Endodermal cell (in vitro differentiated cells): ENCODE data around the gene KCTD3. TPM values are rescaled to one million over a fixed set of nuclear protein-coding genes. Genes with fewer than 3 reads are reported as not detected.

ENCODE experiments used
- DNase-seq: peaks from one replicate; pipeline ENCODE4 v3.0.0-alpha.2; 2017
- H3K27ac ChIP-seq: 2 replicates; pipeline ENCODE4 v1.5.1; 2013; ENCODE audit warnings: mild to moderate bottlenecking, low read depth, low read length, moderate library complexity
- H3K27me3 ChIP-seq: 2 replicates; pipeline ENCODE4 v1.6.1; 2013; ENCODE audit warnings: mild to moderate bottlenecking, low read length, moderate library complexity; ENCODE audit not compliant: insufficient read depth, control insufficient read depth, poor library complexity, severe bottlenecking
- H3K36me3 ChIP-seq: 2 replicates; pipeline ENCODE4 v1.7.0; 2013; ENCODE audit warnings: mild to moderate bottlenecking, low read length, moderate library complexity; ENCODE audit not compliant: control insufficient read depth, insufficient read depth
- H3K4me1 ChIP-seq: one replicate; pipeline ENCODE4 v1.7.0; 2013; ENCODE audit warnings: low read length; ENCODE audit not compliant: control insufficient read depth, insufficient read depth
- H3K4me3 ChIP-seq: 2 replicates; pipeline ENCODE4 v1.5.1; 2013; ENCODE audit warnings: mild to moderate bottlenecking, low read length, moderate library complexity
- H3K9ac ChIP-seq: 2 replicates; pipeline ENCODE4 v1.6.1; 2013; ENCODE audit warnings: mild to moderate bottlenecking, low read length, moderate library complexity; ENCODE audit not compliant: poor library complexity, severe bottlenecking; ENCODE audit errors: extremely low read depth
- H3K9me3 ChIP-seq: 2 replicates; pipeline ENCODE4 v1.6.1; 2013; ENCODE audit warnings: mild to moderate bottlenecking, low read length, moderate library complexity; ENCODE audit not compliant: control insufficient read depth
- H3K27ac Mint-ChIP-seq: 2 replicates; pipeline ENCODE4 v1.8.0; 2020; ENCODE audit warnings: mixed read lengths
- H3K27me3 Mint-ChIP-seq: 2 replicates; pipeline ENCODE4 v1.8.0; 2021; ENCODE audit warnings: mild to moderate bottlenecking, mixed read lengths; ENCODE audit not compliant: insufficient read depth
- H3K36me3 Mint-ChIP-seq: 2 replicates; pipeline ENCODE4 v1.8.0; 2020; ENCODE audit warnings: low read depth, mixed read lengths
- H3K4me1 Mint-ChIP-seq: 2 replicates; pipeline ENCODE4 v1.8.0; 2020; ENCODE audit warnings: mixed read lengths
- H3K4me3 Mint-ChIP-seq: 2 replicates; pipeline ENCODE4 v1.8.0; 2020; ENCODE audit warnings: mild to moderate bottlenecking, moderate library complexity, mixed read lengths
- H3K9me3 Mint-ChIP-seq: 2 replicates; pipeline ENCODE4 v1.8.0; 2020; ENCODE audit warnings: mild to moderate bottlenecking, mixed read lengths
- WGBS, 2 experiments: methylation state at CpG; one replicate each; pipeline versions ENCODE4 v1.1.5 to v1.1.7; 2013; ENCODE audit warnings: missing lambda C conversion rate in 2 of 2, mixed read lengths in 1 of 2; ENCODE audit not compliant: insufficient coverage in 1 of 2, insufficient read length in 1 of 2; 5-methylcytosine and 5-hydroxymethylcytosine counted together
- total RNA-seq, 2 donors: library from RNA; stranded (reverse); fragmentation: NEBNext Ultra II Directional in 1 of 2; extraction: Animal tissue kit (Norgen Biotek cat#: 25700) in 1 of 2; gene quantifications; 2 replicates in 1 of 2; 3 replicates in 1 of 2; pipeline ENCODE4 v1.2.1, GENCODE V29; 2021
- TF ChIP-seq, protein P1 (sequence below): fragments of 200-600 bp; sonication (generic); conservative IDR thresholded peaks from 2 replicates; pipeline ENCODE4 v1.5.0; 2021; ENCODE audit warnings: antibody characterized with exemption, mild to moderate bottlenecking

Gene KCTD3
- total RNA-seq, 2 donors from 2014 or later, result 42.2 to 46.5 TPM

DNA sequence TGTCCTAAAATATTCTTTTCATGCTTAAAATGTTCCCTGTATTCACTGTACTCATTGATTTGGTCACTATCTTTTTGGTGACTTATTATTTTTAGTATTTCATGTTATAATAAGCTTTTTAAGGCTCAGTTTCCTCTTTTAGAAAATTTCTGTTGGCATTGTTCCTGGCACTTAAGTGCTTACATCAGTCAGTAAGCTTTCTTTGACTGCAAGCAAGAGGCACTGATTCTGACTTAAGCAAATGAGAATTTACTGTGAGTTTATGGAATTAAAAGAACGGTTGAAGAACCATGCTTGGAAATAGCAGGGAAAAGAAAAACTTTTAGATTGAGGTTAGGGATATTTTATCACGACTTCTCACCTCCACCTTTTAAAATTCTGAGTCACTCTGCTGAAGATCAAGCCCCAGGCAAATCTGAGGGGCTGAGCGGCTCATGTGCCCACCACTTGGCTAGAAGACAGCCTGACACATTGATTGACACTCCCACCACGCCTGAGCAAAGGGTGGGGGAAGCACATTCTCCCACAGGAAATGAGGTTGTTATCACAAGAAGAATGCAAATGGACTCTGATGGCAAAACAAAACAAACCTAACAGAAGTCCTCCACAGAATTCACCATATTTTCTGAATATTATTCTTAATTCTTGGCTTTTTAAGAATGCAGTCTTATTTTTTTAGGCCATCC is 102.8 kb downstream of the KCTD3 start:
- H3K36me3 Mint-ChIP-seq, result no peaks in the 10 kb centered on the region
- 33 to 68% methylated on average over 2 to 4 of the region's 4 CpGs for WGBS, 2 experiments
- no peaks in the 10 kb centered on the region for H3K9me3 Mint-ChIP-seq
- H3K4me1 Mint-ChIP-seq, result peaks cover 24% of the 10 kb centered on the region
- Histone ChIP-seq H3K4me1 (no peaks in the 10 kb centered on the region), H3K36me3 (no peaks in the 10 kb centered on the region), H3K27ac (no peak overlapping the region), H3K27me3 (no peaks in the 10 kb centered on the region), H3K9me3 (no peaks in the 10 kb centered on the region), H3K9ac (no peak overlapping the region), H3K4me3 (no peak overlapping the region)
- no peak overlapping the region for H3K4me3 Mint-ChIP-seq
- H3K27ac Mint-ChIP-seq, result no peak overlapping the region
- H3K27me3 Mint-ChIP-seq, result no peaks in the 10 kb centered on the region
- peak; percentile 70 for DNase-seq
- TF ChIP-seq, protein P1, sequence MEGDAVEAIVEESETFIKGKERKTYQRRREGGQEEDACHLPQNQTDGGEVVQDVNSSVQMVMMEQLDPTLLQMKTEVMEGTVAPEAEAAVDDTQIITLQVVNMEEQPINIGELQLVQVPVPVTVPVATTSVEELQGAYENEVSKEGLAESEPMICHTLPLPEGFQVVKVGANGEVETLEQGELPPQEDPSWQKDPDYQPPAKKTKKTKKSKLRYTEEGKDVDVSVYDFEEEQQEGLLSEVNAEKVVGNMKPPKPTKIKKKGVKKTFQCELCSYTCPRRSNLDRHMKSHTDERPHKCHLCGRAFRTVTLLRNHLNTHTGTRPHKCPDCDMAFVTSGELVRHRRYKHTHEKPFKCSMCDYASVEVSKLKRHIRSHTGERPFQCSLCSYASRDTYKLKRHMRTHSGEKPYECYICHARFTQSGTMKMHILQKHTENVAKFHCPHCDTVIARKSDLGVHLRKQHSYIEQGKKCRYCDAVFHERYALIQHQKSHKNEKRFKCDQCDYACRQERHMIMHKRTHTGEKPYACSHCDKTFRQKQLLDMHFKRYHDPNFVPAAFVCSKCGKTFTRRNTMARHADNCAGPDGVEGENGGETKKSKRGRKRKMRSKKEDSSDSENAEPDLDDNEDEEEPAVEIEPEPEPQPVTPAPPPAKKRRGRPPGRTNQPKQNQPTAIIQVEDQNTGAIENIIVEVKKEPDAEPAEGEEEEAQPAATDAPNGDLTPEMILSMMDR, result no peak
